DMS153 treated with DMSO at 0.1 percent for 48 hours (cell line): ENCODE measurements around the gene SIPA1L2.
A peak's percentile ranks its signal among the peaks of the same experiment; 100 is the strongest.
"Not testable (repeated sequence)": the region's sequence is repeated elsewhere in the genome, so short reads cannot be mapped to it uniquely, and the experiment has no call there.

ENCODE experiments used
- DNase-seq: peaks from one replicate; lab custom pipeline; 2025; ENCODE audit not compliant: unreplicated experiment; lab: John Stamatoyannopoulos, UW

SIPA1L2 gene

DNA sequence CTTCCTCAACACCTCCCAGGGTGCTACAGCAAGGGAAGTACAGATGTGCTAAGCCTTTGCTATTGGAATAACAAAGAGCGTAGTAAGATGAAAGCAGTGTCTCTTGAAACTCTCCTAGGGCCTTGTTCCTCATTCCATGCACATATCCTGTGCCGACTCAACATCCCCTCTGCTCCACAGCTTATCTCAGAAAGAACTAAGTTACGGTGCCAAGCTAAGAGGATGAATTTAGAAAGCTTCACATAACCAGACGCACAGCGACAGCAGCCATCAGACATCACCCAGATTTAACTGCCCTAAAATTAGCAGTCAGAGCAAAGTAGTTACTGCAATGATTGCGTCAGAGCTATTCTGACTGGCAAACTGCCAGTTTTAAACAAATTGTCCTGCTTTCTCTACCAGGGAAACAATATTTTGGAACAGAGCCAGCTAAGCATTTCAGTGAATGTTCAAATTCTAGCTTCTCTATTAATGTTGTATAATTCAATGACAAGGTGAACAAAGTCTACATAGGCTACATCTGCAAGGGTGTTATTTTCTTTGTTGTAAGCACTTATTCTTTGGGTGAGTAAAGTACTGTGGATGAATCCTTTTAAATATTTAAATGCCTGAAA lies 9.5 kb downstream of the SIPA1L2 start:
- peak; percentile 58 for DNase-seq

GRCh38 chr1:232617237-232617636 lies 12.7 kb downstream of the SIPA1L2 start:
- DNase-seq, result no peak

- no peak for DNase-seq
Measured at GRCh38 chr1:232615306-232615800, 14.6 kb downstream of the SIPA1L2 start.

- no peak for DNase-seq
Measured at GRCh38 chr1:232614811-232615210, 15.1 kb downstream of the SIPA1L2 start.

GRCh38 chr1:232613752-232614381 lies 16.1 kb downstream of the SIPA1L2 start:
- DNase-seq, result peak; percentile 11

DNA sequence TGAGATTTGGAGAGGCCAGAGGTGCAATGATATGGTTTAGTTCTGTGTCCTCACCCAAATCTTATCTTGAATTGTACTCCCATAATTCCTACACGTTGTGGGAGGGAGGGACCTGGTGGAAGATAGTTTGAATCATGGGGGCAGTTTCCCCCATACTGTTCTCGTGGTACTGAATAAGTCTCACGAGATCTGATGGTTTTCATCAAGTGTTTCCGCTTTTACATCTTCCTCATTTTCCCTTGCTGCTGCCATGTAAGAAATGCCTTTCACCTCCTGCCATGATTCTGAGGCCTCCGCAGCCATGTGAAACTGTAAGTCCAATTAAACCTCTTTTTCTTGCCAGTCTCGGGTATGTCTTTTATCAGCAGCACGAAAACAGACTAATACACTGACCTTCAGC lies 17.1 kb downstream of the SIPA1L2 start:
- DNase-seq, result not testable (repeated sequence)

GRCh38 chr1:232611834-232612233 lies 18.1 kb downstream of the SIPA1L2 start:
- no peak for DNase-seq

DNA sequence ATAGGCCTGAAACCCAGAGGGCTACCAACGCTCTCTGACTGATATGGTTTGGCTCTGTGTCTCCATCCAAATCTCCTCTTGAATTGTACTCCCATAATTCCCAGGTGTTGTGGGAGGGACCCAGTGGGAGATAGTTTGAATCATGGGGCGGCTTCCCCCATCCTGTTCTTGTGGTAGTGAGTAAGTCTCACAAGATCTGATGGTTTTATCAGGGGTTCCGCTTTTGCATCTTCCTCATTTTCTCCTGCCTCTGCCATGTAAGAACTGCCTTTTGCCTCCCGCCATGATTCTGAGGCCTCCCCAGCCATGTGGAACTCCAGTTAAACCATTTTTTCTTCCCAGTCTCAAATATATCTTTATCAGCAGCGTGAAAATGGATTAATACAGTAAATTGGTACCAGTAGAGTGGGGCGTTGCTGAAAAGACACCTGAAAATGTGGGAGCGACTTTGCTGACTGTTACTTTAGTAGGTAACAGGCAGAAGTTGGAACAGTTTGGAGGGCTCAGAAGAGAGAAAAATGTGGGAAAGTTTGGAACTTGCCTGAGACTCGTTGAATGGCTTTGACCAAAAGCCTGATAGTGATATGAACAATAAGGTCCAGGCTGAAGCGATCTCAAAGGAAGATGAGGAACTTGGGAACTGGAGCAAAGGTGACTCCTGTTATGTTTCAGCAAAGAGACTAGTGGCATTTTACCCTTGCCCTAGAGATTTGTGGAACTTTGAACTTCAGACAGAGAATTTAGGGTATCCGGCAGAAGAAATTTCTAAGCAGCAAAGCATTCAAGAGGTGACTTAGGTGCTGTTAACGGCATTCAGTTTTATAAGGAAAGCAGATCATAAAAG lies 18.8 kb downstream of the SIPA1L2 start:
- DNase-seq, result not testable (repeated sequence)

GRCh38 chr1:232610192-232610901 lies 19.6 kb downstream of the SIPA1L2 start:
- no peak for DNase-seq

- DNase-seq, result no peak
Measured at GRCh38 chr1:232608427-232608826, 21.5 kb downstream of the SIPA1L2 start.

GRCh38 chr1:232602622-232603021 lies 27.3 kb downstream of the SIPA1L2 start:
- DNase-seq, result no peak

DNA sequence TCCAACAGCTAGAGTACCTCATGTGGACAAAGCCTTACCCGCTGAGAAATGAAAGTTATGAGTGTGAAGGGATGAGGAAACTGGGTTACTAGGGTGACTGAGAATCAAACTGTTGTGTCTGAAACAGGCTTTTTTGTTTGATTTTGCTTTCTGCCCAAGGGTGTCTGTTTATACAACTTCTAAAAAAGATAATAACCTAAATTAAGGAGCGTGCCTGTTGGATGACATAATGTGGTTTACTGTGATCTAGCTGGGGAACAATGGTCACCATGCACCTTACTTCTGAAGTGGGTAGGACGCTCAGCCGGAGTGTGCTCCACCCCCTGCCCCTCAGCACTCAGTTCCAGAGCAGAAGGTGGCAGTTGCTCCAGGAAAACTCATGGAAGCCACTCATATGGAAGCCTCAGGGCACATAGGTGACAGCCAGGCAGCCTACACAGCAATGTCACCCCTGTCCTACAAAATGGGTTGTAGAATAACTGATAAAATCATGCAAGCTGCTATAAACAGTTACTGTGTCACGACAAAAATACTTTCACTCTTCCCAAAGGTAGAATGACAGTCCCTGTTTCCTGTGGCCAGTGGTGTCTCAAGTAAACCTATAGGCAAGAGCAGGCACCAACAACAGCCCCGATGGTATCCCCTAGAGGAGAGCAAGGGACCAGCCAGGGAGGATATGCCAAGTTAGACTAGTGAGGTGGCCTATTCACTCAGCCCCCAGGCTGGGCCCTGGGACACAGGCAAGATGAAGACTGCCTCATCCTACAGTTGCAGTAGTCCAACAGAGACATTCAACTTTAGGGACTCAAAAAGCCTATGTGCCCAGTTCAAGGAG lies 29.3 kb downstream of the SIPA1L2 start:
- DNase-seq, result no peak

- no peak for DNase-seq
Measured at GRCh38 chr1:232599178-232600041, 30.5 kb downstream of the SIPA1L2 start.

GRCh38 chr1:232598837-232599177 lies 31.1 kb downstream of the SIPA1L2 start:
- DNase-seq, result no peak

GRCh38 chr1:232598133-232598532 lies 31.8 kb downstream of the SIPA1L2 start:
- no peak for DNase-seq

- no peak for DNase-seq
Measured at GRCh38 chr1:232597721-232598120, 32.2 kb downstream of the SIPA1L2 start.

DNA sequence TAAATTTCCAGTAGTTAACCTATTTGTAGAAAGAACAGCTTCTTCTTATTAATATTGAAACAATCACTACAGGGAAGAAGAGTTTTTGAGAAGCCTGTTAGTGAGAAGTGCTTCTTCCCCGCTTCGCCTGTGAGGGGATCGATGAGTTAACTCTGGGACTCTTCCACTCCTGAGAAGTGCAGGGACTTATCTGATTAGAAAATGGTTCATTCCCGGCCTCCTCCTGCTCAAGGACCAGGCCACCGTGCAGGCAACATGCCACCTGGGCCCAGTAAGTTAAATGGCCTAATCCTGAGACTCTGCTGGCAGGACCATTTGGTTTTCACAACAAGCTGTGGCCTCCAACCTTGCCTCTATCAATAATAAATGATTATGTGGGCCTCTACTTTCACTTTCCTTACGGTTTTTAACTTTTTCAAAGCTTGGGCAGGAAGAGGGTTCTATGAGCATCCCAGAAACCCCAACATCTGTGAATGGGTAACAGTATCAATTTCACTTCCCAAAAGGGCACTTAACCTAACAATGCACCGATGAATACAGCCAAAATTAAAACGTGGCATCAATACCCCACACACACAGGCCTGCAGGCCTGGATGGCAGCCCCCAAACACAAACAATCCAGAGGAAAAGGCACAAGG lies 33.1 kb downstream of the SIPA1L2 start:
- DNase-seq, result no peak

GRCh38 chr1:232594768-232595698 lies 34.9 kb downstream of the SIPA1L2 start:
- no peak for DNase-seq
